Uterus (tissue), 4 donors: ENCODE data around the gene UCK2. TPM values are rescaled to one million over a fixed set of nuclear protein-coding genes. Genes with fewer than 3 reads are reported as not detected.

Experiments
- DNase-seq, 2 donors: peaks; one replicate each; pipeline ENCODE4 v3.0.0-alpha.2; 2019 to 2020
- H3K27ac ChIP-seq, 2 donors: fragments of 200-600 bp; sonication (generic); 1 replicate in 1 of 2; 2 replicates in 1 of 2; pipeline ENCODE4 v1.5.1; 2016 to 2018
- H3K27me3 ChIP-seq, 2 donors: fragments of 200-600 bp; sonication (generic); one replicate each; pipeline ENCODE4 v1.5.1; 2018 to 2019; ENCODE audit warnings: control low read depth in 1 of 2
- H3K36me3 ChIP-seq, 2 donors: fragments of 200-600 bp; sonication (generic); one replicate each; pipeline ENCODE4 v1.5.1; 2019; ENCODE audit warnings: control low read depth in 1 of 2
- H3K4me1 ChIP-seq, 2 donors: fragments of 200-600 bp; sonication (generic); one replicate each; pipeline ENCODE4 v1.5.1; 2018 to 2019; ENCODE audit warnings: control low read depth in 1 of 2
- H3K4me3 ChIP-seq, 2 donors: fragments of 200-600 bp; sonication (generic); 1 replicate in 1 of 2; 2 replicates in 1 of 2; pipeline ENCODE4 v1.5.1; 2018 to 2019; ENCODE audit warnings: mild to moderate bottlenecking in 1 of 2
- H3K9me3 ChIP-seq, 2 donors: fragments of 200-600 bp; sonication (generic); one replicate each; pipeline ENCODE4 v1.5.1; 2019; ENCODE audit warnings: control low read depth in 1 of 2
- CTCF ChIP-seq, 4 experiments: fragments of 200-600 bp in 2 of 4; fragments of 450-650 bp in 2 of 4; sonication (generic) in 2 of 4; IDR thresholded peaks; one replicate each; pipeline ENCODE4 v1.5.1; 2016 to 2019; ENCODE audit warnings: antibody characterized with exemption in 4 of 4, mild to moderate bottlenecking in 2 of 4, moderate library complexity in 1 of 4
- POLR2A ChIP-seq, 2 donors: fragments of 450-650 bp; IDR thresholded peaks; one replicate each; pipeline ENCODE4 v1.6.1; 2016; ENCODE audit warnings: antibody characterized with exemption in 2 of 2, mild to moderate bottlenecking in 1 of 2, moderate library complexity in 1 of 2
- intact Hi-C: fragments of 100-400 bp; cut with DNase I; formaldehyde crosslinking; loops from one replicate; pipeline ENCODE4 v1.15.1; 2023; ENCODE audit warnings: low total_unique reads
- total RNA-seq, 4 donors: library from RNA; depleted of rRNA in 3 of 4; stranded (reverse); fragments of >200 nt in 3 of 4; gene quantifications; one replicate each; pipeline versions ENCODE4 v1.1.0 to v1.2.4, GENCODE V29; 2014 to 2023
- donor health status: DM: yes; HTN: yes; CAD: no.

Gene UCK2
- total RNA-seq, 4 donors from 2014 or later: 3.5 to 34.1 (median 25.7) TPM

- DNase-seq: no peak
- no peak overlapping the region for H3K27ac ChIP-seq
Observed at GRCh38 chr1:165865633-165866340, 38.4 kb downstream of the UCK2 start.

GRCh38 chr1:165869343-165869742 lies 41.9 kb downstream of the UCK2 start:
- intact Hi-C loops: no loop called here
- no peak for TF ChIP-seq POLR2A (IDR thresholded peaks at IDR 0.05)
- TF ChIP-seq CTCF (IDR thresholded peaks at IDR 0.05): no peak

More at GRCh38 chr1:165865633-165866340, 38.4 kb downstream of the UCK2 start:
- Histone ChIP-seq H3K36me3 (no peaks in the 10 kb centered on the region), H3K27me3 (no peaks in the 10 kb centered on the region), H3K4me3 (no peak overlapping the region), H3K9me3 (no peaks in the 10 kb centered on the region), H3K4me1 (no peaks in the 10 kb centered on the region)
- no peak for TF ChIP-seq CTCF (IDR thresholded peaks at IDR 0.05)
- TF ChIP-seq POLR2A (IDR thresholded peaks at IDR 0.05): no peak
- intact Hi-C loops: no loop called here

GRCh38 chr1:165871311-165872067 lies 44.1 kb downstream of the UCK2 start:
- Histone ChIP-seq H3K27me3 (no peaks in the 10 kb centered on the region), H3K36me3 (no peaks in the 10 kb centered on the region), H3K27ac (no peak overlapping the region), H3K4me3 (no peak overlapping the region), H3K4me1 (no peaks in the 10 kb centered on the region), H3K9me3 (no peaks in the 10 kb centered on the region)
- no peak for DNase-seq
- no peak for TF ChIP-seq CTCF (IDR thresholded peaks at IDR 0.05)
- no peak for TF ChIP-seq POLR2A (IDR thresholded peaks at IDR 0.05)
- intact Hi-C loops: no loop called here

More at GRCh38 chr1:165869343-165869742, 41.9 kb downstream of the UCK2 start:
- Histone ChIP-seq H3K27ac (no peak overlapping the region), H3K36me3 (no peaks in the 10 kb centered on the region), H3K27me3 (no peaks in the 10 kb centered on the region), H3K9me3 (no peaks in the 10 kb centered on the region), H3K4me1 (no peaks in the 10 kb centered on the region), H3K4me3 (no peak overlapping the region)
- DNase-seq: no peak

- TF ChIP-seq POLR2A (IDR thresholded peaks at IDR 0.05) (no peak), CTCF (IDR thresholded peaks at IDR 0.05) (no peak)
- no peak overlapping the region for H3K4me3 ChIP-seq
Observed at GRCh38 chr1:165873481-165873880, 46.1 kb downstream of the UCK2 start.

GRCh38 chr1:165874643-165875042 lies 47.2 kb downstream of the UCK2 start:
- intact Hi-C loops: no loop called here
- no peaks in the 10 kb centered on the region for H3K4me1 ChIP-seq
- H3K9me3 ChIP-seq: no peaks in the 10 kb centered on the region
- H3K4me3 ChIP-seq: no peak overlapping the region
- no peak overlapping the region for H3K27ac ChIP-seq
- H3K27me3 ChIP-seq: no peaks in the 10 kb centered on the region
- DNase-seq: no peak
- H3K36me3 ChIP-seq: no peaks in the 10 kb centered on the region
- TF ChIP-seq POLR2A (IDR thresholded peaks at IDR 0.05): no peak
- no peak for TF ChIP-seq CTCF (IDR thresholded peaks at IDR 0.05)

More at GRCh38 chr1:165873481-165873880, 46.1 kb downstream of the UCK2 start:
- intact Hi-C loops: no loop called here
- H3K4me1 ChIP-seq: no peaks in the 10 kb centered on the region
- no peaks in the 10 kb centered on the region for H3K9me3 ChIP-seq
- H3K27me3 ChIP-seq: no peaks in the 10 kb centered on the region
- H3K27ac ChIP-seq: no peak overlapping the region
- no peaks in the 10 kb centered on the region for H3K36me3 ChIP-seq
- DNase-seq: no peak
